Activated T-cell treated with anti-CD3 and anti-CD28 coated beads for 1 hour (primary cell): Measurements from ENCODE around the gene CEP192.

Experiments
- DNase-seq: peaks from one replicate; pipeline ENCODE4 v3.0.0-alpha.2; 2020; ENCODE audit warnings: low read depth

CEP192 gene

DNA sequence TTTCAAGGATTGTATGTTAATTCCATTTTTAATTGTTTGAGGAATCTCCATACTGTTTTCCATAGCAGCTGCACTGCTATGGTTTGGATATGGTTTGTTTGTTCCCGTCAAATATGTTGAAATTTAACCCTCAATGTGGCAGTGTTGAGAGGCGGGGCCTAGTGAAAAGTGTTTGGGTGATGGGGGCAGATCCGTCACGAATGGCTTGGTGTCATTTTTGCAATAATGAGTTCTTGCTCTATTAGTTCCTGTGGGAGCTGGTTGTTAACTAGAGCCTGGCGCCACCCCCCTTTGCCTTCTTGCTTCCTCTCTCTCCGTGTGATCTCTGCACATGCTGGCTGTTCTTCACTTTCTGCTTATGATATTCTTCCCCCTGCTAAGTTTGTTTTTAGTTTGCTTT is 156.0 kb downstream of the CEP192 start:
- no peak for DNase-seq

DNA sequence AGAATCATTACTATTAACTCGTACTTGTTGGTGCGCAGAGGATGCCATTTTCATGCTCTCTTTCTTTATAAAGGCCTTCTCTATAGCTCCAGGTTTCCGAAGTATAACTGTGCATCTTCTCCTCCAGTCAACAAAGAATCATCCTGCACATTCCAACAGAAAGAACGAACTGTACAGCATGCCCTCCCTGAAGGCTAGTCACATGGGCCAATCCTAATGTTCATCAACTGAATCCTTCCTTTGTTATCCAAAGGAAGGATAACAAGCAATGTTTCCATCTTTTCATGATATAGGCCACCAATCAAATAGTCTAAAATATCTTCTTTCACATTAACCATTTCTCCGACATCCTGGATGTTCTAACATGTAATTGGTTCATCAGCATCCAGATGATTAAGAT is 160.5 kb downstream of the CEP192 start:
- DNase-seq, result no peak

DNA sequence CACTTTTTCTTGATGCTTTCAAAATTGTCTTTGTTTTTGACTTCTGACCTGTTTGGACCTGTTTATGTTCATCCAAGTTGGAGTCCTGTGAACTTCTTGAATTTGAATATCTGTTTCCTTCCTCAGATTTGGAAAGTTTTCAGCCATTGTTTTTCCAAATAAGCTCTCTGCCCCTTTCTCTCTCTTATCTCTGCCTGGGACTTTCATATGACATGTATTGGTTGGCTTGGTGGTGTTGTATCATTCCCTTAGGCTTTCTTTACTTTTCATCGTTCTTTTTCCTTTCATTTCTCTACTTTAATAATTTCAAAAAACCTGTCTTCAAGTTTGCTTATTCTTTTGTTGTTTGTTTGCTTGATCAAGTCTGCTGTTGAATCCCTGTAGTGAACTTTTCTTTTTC is 167.3 kb downstream of the CEP192 start:
- DNase-seq, result no peak

DNA sequence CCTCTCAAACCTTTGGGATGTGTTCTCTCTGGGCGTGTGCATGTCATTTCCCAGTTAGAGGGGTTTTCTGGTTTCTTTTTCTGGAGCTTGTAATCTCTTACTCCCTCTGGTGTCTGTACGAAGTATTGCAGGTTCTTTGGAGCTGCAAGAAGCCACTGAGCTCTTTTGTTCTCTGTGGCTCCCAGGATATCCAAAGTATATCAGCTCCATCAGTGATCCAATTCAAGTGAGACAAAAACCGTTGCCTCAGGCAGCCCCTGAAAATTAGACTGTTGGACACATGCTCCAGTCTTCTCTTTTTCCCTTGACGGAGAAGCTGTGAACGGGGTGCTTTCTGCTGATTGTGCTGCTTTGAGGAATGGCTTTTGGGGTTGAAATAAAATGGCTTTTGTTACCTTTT is 168.4 kb downstream of the CEP192 start:
- no peak for DNase-seq

DNA sequence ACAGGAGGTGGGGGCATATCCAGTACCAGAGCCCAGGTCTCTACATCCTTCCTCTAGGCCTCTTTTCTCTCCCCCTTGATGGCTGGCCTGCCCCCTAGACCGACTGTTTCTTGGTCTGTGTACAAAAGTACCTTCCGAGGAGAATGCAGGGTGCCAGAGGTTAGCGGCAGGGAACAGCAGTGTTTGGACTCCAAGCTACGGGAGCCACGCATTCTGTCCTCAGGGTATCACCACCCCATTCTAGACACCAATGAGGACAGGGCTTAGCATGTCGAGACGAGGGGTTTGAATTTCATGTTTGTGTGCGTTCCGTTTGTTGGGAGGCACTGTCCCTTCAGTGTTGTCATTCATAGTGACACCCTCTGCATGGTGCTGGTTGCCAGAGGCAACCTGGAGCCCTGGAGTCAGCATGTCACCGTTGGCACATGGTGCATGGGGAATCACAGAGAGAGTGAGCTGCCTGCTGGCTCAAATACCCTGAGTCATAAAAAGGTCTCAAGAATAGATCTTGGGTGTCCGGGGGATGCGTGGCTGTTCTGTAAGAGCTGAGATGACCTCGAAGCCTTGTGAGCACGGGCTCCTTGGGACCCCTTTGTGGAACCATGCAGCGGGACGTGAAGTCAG is 170.2 kb downstream of the CEP192 start:
- DNase-seq, result no peak

DNA sequence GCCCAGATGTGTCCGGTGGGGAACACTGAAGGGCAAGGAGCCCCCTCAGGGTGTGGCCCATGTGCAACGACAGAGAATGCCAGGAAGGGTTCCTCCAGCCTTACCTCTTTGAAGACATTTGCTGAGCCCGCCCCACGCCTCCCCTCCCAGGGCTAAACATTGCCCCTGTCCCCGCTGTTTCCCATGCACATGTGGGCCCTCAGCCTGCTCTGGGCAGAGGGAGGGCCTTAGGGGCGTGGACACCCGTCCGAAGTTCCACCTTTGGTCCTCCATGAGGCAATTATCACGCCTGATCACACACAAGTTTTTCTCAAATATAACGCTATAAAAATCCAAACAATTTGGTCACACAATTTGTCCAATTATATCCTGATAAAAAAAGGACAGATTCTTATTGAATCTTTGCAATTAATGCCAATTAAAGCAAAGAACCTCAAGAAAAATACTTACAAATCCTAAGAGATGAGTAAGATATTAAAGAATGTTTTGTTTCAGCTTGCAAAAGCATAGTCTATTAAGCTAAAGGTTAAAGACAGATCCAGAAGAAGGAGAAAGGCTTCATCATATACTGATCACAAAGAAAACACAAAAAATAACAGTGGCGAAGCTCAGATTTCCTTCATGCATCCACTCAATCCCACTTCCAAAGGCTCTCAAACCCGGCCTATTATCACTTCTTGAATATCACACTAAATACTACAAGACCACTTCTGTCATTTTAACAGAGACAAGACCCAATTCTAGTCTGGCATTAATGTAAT is 172.2 kb downstream of the CEP192 start:
- no peak for DNase-seq

DNA sequence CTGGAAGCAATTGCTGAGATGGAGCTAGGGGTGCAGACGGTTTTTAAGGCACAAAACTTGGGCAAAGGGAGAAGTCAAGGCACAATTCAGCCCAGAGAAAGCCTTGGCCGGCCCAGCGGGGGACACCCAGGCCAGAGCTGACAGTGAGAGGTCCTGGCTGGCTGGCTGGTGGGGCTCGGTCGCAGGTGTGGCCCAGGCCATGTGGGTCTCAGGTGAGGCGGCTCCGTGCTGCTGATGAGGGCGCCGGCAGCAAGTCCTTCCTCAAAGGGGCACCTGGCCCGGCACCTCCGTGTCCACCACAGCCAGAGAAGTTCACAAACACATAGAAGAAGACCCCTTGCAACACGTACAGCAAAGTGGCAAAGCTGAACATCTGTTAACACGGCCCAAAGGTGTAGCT is 173.2 kb downstream of the CEP192 start:
- DNase-seq, result no peak

DNA sequence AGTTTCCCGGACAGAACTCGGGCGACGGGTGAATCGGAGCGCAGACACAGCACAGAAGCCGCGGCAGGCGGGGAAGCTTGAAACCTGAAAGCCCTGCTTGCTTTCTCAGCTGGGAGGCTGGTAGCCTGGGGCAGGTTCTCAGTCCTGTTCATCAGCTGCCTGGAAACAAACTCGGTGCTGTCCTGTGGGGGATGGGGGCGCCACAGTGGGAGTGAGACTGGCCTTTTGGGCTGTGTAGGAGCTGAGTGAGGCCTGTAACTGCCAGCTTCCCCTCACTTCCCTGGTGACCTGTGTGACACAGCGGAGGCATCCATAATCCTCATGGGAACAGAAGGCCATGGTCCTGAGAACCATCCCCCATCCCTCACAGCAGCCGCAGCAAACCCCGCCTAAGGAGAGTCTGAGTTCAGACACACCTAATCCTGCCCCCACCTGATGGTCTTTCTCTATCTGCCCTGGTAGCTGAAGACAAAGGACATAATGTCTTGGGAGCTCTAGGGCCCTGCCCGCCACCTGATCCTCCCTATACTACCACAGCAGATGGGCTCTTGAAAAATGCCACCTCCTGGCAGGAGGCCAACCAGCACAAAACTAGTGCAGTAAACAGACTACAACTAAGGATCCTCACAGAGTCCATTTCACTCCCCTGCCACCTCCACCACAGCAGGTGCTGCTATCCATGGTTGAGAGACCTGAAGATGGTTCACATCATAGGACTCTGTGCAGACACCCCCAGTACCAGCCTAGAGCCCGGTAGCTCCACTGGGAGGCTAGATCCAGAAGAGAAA is 174.7 kb downstream of the CEP192 start:
- DNase-seq, result no peak

DNA sequence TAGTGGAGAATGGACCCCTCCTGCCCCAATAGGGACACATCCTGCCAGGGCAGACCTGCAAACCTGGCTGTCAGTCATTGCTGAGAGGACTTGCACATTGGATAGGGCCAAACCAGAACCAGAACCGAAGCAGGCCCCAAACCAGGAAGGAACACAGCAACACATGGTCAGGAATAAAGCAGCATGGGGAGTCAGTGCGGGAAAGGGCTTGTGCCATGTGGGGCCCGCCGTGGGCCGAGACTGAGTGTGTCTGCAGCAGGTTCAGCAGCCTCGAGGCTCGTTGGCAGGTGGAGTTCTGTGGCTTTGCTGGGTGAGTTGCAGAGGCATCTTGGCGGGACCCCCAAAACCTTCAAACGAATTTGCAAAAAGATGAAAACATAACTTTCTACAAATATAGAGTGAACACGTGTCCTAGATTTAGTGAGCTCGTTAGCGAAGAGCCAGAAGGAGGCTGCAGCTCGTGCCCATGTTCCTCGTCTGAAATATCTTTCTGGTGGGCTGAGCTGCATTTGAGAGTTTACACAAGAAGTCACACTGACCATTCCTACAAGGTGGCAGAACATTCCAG is 182.5 kb downstream of the CEP192 start:
- no peak for DNase-seq
